NB4 (cell line): Measurements from ENCODE around the gene PHACTR2.

ENCODE experiments used
- DNase-seq: peaks from one replicate; pipeline ENCODE4 v3.0.0; 2010; ENCODE audit warnings: low read depth
- H3K4me3 ChIP-seq: one replicate; pipeline ENCODE4 v1.5.1; 2011; ENCODE audit warnings: mild to moderate bottlenecking, low read depth, low read length, moderate library complexity
- CTCF ChIP-seq: IDR thresholded peaks from one replicate; pipeline ENCODE4 v1.5.1; 2012; ENCODE audit warnings: low read depth, low read length
- MYC ChIP-seq: IDR thresholded peaks from 2 replicates; pipeline ENCODE4 v1.6.1; 2011; ENCODE audit warnings: low read depth, low read length
- POLR2A ChIP-seq: IDR thresholded peaks from 2 replicates; pipeline ENCODE4 v1.6.1; 2011; ENCODE audit warnings: mild to moderate bottlenecking; ENCODE audit not compliant: insufficient read length; ENCODE audit errors: extremely low read depth
- TF ChIP-seq, protein P1 (sequence below): IDR thresholded peaks from 2 replicates; pipeline ENCODE4 v1.6.1; 2011; ENCODE audit warnings: low read depth, low read length

Gene PHACTR2

GRCh38 chr6:143836150-143836549 is 158.4 kb downstream of the PHACTR2 start:
- DNase-seq = no peak
- TF ChIP-seq MYC (no peak), CTCF (no peak), POLR2A (no peak)
- TF ChIP-seq, protein P1, sequence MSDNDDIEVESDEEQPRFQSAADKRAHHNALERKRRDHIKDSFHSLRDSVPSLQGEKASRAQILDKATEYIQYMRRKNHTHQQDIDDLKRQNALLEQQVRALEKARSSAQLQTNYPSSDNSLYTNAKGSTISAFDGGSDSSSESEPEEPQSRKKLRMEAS = no peak
- no peak overlapping the region for H3K4me3 ChIP-seq

DNA sequence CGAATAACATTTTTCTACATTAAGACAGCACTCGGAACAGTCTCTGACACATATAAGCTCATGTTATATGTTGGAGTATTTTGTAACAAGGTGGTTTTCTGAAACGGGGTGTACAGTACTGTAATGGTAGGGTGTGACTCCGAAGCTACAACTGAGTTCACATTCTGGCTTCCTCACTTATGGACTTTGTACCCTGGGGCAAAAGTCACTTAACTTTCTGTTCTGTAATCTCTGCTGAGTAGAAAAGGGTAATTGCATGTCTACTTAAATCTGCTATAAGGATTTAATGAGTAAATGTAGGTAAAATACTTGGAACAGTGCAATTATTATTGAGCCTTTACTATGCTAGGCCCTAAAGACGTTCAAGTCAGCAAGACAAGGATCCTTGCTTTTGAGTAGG is 160.6 kb downstream of the PHACTR2 start:
- DNase-seq = no peak
- H3K4me3 ChIP-seq = no peak overlapping the region
- no peak for TF ChIP-seq CTCF
- no peak for TF ChIP-seq POLR2A
- no peak for TF ChIP-seq MYC
- TF ChIP-seq, protein P1 = no peak

DNA sequence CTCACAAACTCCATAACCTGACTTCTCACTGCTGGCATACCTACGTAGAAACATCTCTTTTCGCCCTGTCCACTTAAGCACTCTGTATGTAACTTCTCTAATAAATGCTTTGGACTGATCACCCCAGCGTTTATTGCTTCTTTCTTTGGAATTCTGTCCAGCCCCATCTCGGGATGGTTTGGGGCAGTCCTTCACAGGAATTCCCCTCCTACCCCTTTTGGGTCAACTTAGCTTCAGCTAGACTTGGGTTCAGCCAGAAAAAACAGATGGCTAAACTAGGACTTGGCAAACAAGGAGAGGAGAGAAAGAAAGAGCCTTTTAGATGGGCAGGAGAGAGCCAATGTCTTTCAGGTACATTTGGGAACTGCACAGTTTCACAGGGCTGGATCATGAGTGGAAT is 161.4 kb downstream of the PHACTR2 start:
- TF ChIP-seq POLR2A = no peak
- TF ChIP-seq, protein P1 = no peak
- no peak for TF ChIP-seq CTCF
- no peak for DNase-seq
- no peak overlapping the region for H3K4me3 ChIP-seq

- DNase-seq = no peak
- TF ChIP-seq, protein P1 = no peak
- TF ChIP-seq POLR2A (no peak), CTCF (no peak), MYC (no peak)
- H3K4me3 ChIP-seq = no peak overlapping the region
Observed at GRCh38 chr6:143840595-143841265, 163.0 kb downstream of the PHACTR2 start.

DNA sequence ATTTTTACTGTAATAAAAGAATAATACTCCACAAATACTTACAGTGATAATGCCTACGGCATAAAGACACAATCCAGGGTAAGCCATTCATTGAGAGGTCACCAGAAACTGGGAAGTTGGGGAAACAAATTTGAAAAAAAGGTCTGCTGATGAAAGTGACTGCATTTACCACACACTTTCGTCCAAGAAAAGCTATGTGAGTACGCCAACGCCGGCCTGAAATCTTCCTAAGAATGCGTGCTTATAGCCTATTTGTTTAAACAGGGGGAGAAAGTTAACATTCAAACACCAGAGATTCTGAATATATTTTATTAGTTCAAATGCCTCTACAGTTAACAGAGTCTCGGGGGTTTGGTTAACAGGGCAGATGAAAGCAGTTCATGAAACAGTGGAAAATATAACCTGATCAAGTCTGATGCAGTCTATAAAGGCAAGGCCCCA is 164.7 kb downstream of the PHACTR2 start:
- peak overlapping the region; percentile 86 for H3K4me3 ChIP-seq
- no peak for DNase-seq
- no peak for TF ChIP-seq CTCF
- TF ChIP-seq, protein P1 = no peak
- no peak for TF ChIP-seq MYC
- TF ChIP-seq POLR2A = no peak
